CD8-positive, alpha-beta memory T cell (primary cell): ENCODE results near the gene HEPN1. TPM values are rescaled to one million over a fixed set of nuclear protein-coding genes. Genes with fewer than 3 reads are reported as not detected.

ENCODE experiments used
- CTCF ChIA-PET: fragments of 350-600 bp; sonication (Branson Sonifier 250); formaldehyde crosslinking; loops from one replicate; lab custom pipeline; 2021; ENCODE audit warnings: antibody characterized with exemption; lab: Charles Lee
- POLR2A ChIA-PET: fragments of 350-600 bp; sonication (Branson Sonifier 250); formaldehyde crosslinking; loops from one replicate; lab custom pipeline; 2021; ENCODE audit warnings: antibody characterized with exemption; lab: Charles Lee
- DNase-seq, 5 donors: peaks; one replicate each; pipeline versions ENCODE4 v3.0.0 to v3.0.0-alpha.2; 2020 to 2022; ENCODE audit warnings: mixed read lengths in 1 of 5
- H3K27ac ChIP-seq: one replicate; pipeline ENCODE4 v1.7.0; 2013; ENCODE audit warnings: low read depth, mild to moderate bottlenecking, low read length, moderate library complexity
- H3K27me3 ChIP-seq: 2 replicates; pipeline ENCODE4 v1.7.0; 2013; ENCODE audit warnings: low read length, mild to moderate bottlenecking; ENCODE audit not compliant: insufficient read depth, poor library complexity, severe bottlenecking
- H3K36me3 ChIP-seq: 2 replicates; pipeline ENCODE4 v1.7.0; 2013; ENCODE audit warnings: mild to moderate bottlenecking, low read length, moderate library complexity; ENCODE audit not compliant: insufficient read depth
- H3K4me1 ChIP-seq: 2 replicates; pipeline ENCODE4 v1.7.0; 2013; ENCODE audit warnings: mild to moderate bottlenecking, low read length, moderate library complexity; ENCODE audit not compliant: insufficient read depth
- H3K4me3 ChIP-seq: 2 replicates; pipeline ENCODE4 v1.7.0; 2013; ENCODE audit warnings: mild to moderate bottlenecking, low read length
- H3K9me3 ChIP-seq: 2 replicates; pipeline ENCODE4 v1.7.0; 2013; ENCODE audit warnings: mild to moderate bottlenecking, low read length
- H3K27ac Mint-ChIP-seq, 8 donors: one replicate each; pipeline ENCODE4 v1.8.0; 2020 to 2021; ENCODE audit warnings: mixed read lengths in 8 of 8, mild to moderate bottlenecking in 6 of 8, inconsistent platforms in 3 of 8, moderate library complexity in 3 of 8
- H3K27me3 Mint-ChIP-seq, 2 donors: one replicate each; pipeline ENCODE4 v1.8.0; 2020 to 2021; ENCODE audit warnings: mixed read lengths in 2 of 2, mild to moderate bottlenecking in 1 of 2, moderate library complexity in 1 of 2
- H3K36me3 Mint-ChIP-seq, 3 donors: one replicate each; pipeline ENCODE4 v1.8.0; 2020 to 2021; ENCODE audit warnings: mixed read lengths in 3 of 3, inconsistent platforms in 1 of 3, mild to moderate bottlenecking in 1 of 3
- H3K4me1 Mint-ChIP-seq, 3 donors: one replicate each; pipeline ENCODE4 v1.8.0; 2020 to 2021; ENCODE audit warnings: mixed read lengths in 3 of 3, inconsistent platforms in 1 of 3, mild to moderate bottlenecking in 1 of 3
- H3K4me3 Mint-ChIP-seq, 7 donors: one replicate each; pipeline ENCODE4 v1.8.0; 2020 to 2021; ENCODE audit warnings: mixed read lengths in 7 of 7, mild to moderate bottlenecking in 6 of 7, moderate library complexity in 4 of 7, inconsistent platforms in 2 of 7
- H3K9me3 Mint-ChIP-seq, 5 donors: one replicate each; pipeline ENCODE4 v1.8.0; 2020 to 2022; ENCODE audit warnings: mixed read lengths in 5 of 5, mild to moderate bottlenecking in 3 of 5, moderate library complexity in 2 of 5, inconsistent platforms in 1 of 5
- polyA plus RNA-seq: library from polyadenylated mRNA; unstranded; fragments of 300-500 nt; fragmentation: Illumina TruSeq; gene quantifications from one replicate; pipeline ENCODE4 v1.2.3, GENCODE V29; 2021
- total RNA-seq, 2 experiments: library from RNA; stranded (reverse); gene quantifications; one replicate each; pipeline ENCODE4 v1.2.3, GENCODE V29; 2021

Gene HEPN1
- total and polyA plus RNA-seq, 3 experiments from 2014 or later: not detected

DNA sequence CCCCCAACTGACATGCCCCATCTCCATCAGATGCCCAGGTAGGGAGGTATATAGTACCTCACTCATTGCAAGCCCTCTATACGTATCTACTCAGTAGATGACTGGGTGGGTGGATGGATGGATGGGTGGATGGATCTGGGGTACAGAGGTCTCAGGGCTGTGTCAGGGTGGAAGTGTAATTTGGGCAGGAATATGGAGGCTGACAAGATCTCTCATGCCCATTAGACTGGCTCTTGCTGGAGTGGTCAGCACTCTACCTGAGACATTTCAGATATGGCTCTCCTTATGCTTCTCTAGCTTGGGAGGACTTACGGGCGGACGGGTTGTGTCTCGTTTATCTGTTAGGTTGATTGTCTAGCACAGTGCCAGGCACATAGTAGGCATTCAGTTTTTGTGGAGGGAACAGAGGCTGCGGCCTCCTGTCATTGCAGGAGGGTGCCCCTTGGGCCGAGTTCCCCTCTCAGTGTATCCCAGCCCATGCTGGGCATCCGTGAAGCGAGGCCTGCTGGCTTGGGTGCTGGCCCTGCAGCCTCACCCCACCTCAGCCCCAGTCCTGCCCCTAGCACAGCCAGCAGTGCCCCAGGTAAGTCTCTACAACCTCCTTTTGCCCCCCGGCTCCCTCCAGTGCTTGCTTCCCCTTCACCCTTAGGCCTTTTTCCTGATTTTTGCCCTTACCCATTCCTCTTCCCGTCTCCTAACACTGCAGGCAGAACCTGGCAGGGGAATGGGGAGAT lies 40.1 kb upstream of the HEPN1 start:
- POLR2A ChIA-PET: no interaction called here
- H3K4me3 Mint-ChIP-seq: peak overlapping the region in 4 of 7 donors; percentile 12 to 58 (median 36)
- peaks cover 0 to 2% (median 0%) of the 10 kb centered on the region in 3 donors for H3K36me3 Mint-ChIP-seq
- no peaks in the 10 kb centered on the region for H3K9me3 ChIP-seq
- peaks cover 14 to 26% (median 21%) of the 10 kb centered on the region in 3 donors for H3K4me1 Mint-ChIP-seq
- peaks cover 16% of the 10 kb centered on the region for H3K4me1 ChIP-seq
- peak overlapping the region in 1 of 8 donors; percentile 76 for H3K27ac Mint-ChIP-seq
- no peaks in the 10 kb centered on the region for H3K9me3 Mint-ChIP-seq
- no peak overlapping the region for H3K4me3 ChIP-seq
- DNase-seq: no peak
- H3K27me3 ChIP-seq: peaks cover 3% of the 10 kb centered on the region
- H3K36me3 ChIP-seq: no peaks in the 10 kb centered on the region
- CTCF ChIA-PET: interaction anchor here (1.3 to 2.9 kb wide), 3 partner anchors 12 to 264 kb away, joined by 3 to 21 read pairs (median 5); partner anchors contain the start of gene HEPN1
- H3K27ac ChIP-seq: no peak overlapping the region
- peaks cover 11 to 16% of the 10 kb centered on the region in 2 donors for H3K27me3 Mint-ChIP-seq

DNA sequence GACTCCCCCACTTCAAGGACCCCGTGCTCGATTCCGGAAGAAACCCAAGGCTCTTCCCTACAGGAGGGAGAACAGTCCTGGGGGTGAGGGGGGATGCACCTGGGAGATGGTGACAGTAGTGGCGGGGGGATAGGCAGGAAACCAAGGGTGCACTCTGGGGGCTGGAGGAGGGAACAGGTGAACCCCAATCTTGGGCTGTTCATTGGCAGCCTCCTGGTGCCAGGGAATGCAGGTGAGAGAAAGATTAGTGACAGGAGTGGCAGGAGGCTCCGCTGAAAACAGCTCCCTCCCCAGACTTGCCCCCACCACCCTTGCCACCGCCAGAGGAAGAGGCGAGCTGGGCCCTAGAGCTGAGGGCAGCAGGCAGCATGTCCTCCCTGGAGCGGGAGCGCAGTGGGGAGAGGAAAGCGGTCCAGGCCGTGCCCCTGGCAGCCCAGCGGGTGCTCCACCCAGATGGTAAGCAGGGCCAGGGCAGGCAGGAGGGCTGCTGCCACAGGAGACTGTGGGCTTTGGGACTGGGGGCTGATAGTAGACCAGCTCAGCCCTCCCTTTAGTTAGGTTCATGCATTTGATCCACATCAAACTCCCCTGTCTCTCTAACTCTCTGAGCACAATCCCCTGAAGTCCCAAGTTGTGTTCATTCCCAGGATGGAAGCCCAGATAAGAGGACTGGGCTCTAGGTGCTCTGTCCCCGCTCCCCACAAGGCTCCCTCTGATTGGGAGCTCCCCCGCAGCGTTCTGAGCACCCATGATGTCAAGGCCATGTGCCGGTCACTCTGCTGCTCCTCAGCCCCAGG lies 39.4 kb upstream of the HEPN1 start:
- H3K4me1 ChIP-seq: peaks cover 16% of the 10 kb centered on the region
- Mint-ChIP-seq H3K36me3 (peaks cover 0 to 2% (median 0%) of the 10 kb centered on the region in 3 donors), H3K27me3 (peaks cover 8 to 9% of the 10 kb centered on the region in 2 donors), H3K27ac (peak overlapping the region in 1 of 8 donors; percentile 4), H3K4me1 (peaks cover 14 to 26% (median 21%) of the 10 kb centered on the region in 3 donors), H3K9me3 (no peaks in the 10 kb centered on the region), H3K4me3 (peak overlapping the region in 1 of 7 donors; percentile 22)
- ChIA-PET POLR2A (no interaction called here), CTCF (interaction anchor here (0.8 to 0.9 kb wide), 2 partner anchors 14 to 74 kb away, joined by 3 read pairs; partner anchors contain the start of gene CCDC15)
- H3K27me3 ChIP-seq: peaks cover 3% of the 10 kb centered on the region
- no peak overlapping the region for H3K27ac ChIP-seq
- H3K4me3 ChIP-seq: no peak overlapping the region
- peak in 1 of 5 donors; percentile 25 for DNase-seq
- H3K9me3 ChIP-seq: no peaks in the 10 kb centered on the region
- H3K36me3 ChIP-seq: no peaks in the 10 kb centered on the region

DNA sequence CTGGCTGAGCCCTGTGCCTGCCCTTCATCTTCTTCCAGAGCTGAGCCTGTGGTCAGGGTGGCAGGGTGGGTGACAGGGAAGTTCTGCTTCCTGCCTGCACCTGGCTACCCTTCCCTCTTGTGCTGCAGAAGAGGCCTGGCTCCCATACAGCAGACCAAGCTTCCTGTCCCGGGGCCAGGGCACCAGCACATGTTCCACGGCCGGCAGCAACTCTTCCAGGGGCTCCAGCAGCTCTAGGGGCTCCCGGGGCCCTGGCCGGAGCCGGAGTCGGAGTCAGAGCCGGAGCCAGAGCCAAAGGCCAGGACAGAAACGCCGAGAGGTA lies 38.8 kb upstream of the HEPN1 start:
- Histone ChIP-seq H3K27me3 (peaks cover 4% of the 10 kb centered on the region), H3K4me1 (peaks cover 16% of the 10 kb centered on the region), H3K4me3 (no peak overlapping the region), H3K27ac (no peak overlapping the region), H3K9me3 (no peaks in the 10 kb centered on the region), H3K36me3 (no peaks in the 10 kb centered on the region)
- Mint-ChIP-seq H3K27ac (no peak overlapping the region), H3K27me3 (peaks cover 8 to 9% of the 10 kb centered on the region in 2 donors), H3K9me3 (no peaks in the 10 kb centered on the region), H3K4me1 (peaks cover 14 to 26% (median 21%) of the 10 kb centered on the region in 3 donors), H3K36me3 (peaks cover 0 to 2% (median 0%) of the 10 kb centered on the region in 3 donors), H3K4me3 (no peak overlapping the region)
- ChIA-PET POLR2A (no interaction called here), CTCF (interaction anchor here (0.8 to 0.9 kb wide), 2 partner anchors 14 to 74 kb away, joined by 3 read pairs; partner anchors contain the start of gene CCDC15)
- peak in 1 of 5 donors; percentile 14 for DNase-seq

DNA sequence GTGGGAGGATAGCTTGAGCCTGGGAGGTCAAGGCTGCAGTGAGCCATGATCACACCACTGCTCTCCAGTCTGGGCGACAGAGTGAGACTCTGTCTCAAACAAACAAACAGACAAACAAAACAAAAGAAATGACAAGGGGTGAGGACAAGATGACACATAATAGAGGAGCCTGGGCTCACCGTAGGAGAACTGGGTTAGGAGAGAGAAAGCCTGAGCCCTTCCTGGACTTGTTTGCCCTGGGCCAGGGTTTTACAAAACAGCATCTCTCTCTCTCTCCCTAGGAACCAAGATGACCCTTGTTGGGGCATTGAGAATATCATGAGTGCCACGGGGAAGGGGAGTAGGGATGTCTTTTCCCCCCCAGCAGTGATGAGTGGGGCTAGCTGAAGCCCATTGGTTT lies 38.1 kb upstream of the HEPN1 start:
- CTCF ChIA-PET: no interaction called here
- Histone ChIP-seq H3K36me3 (no peaks in the 10 kb centered on the region), H3K4me1 (peaks cover 10% of the 10 kb centered on the region), H3K4me3 (no peak overlapping the region), H3K9me3 (no peaks in the 10 kb centered on the region), H3K27me3 (peaks cover 4% of the 10 kb centered on the region), H3K27ac (no peak overlapping the region)
- Mint-ChIP-seq H3K27ac (peak overlapping the region in 1 of 8 donors; percentile 61), H3K36me3 (peaks cover 0 to 2% (median 0%) of the 10 kb centered on the region in 3 donors), H3K27me3 (peaks cover 3 to 6% of the 10 kb centered on the region in 2 donors), H3K4me1 (peaks cover 11 to 21% (median 20%) of the 10 kb centered on the region in 3 donors), H3K9me3 (no peaks in the 10 kb centered on the region), H3K4me3 (no peak overlapping the region)
- DNase-seq: peak in 1 of 5 donors; percentile 1
- POLR2A ChIA-PET: no interaction called here

DNA sequence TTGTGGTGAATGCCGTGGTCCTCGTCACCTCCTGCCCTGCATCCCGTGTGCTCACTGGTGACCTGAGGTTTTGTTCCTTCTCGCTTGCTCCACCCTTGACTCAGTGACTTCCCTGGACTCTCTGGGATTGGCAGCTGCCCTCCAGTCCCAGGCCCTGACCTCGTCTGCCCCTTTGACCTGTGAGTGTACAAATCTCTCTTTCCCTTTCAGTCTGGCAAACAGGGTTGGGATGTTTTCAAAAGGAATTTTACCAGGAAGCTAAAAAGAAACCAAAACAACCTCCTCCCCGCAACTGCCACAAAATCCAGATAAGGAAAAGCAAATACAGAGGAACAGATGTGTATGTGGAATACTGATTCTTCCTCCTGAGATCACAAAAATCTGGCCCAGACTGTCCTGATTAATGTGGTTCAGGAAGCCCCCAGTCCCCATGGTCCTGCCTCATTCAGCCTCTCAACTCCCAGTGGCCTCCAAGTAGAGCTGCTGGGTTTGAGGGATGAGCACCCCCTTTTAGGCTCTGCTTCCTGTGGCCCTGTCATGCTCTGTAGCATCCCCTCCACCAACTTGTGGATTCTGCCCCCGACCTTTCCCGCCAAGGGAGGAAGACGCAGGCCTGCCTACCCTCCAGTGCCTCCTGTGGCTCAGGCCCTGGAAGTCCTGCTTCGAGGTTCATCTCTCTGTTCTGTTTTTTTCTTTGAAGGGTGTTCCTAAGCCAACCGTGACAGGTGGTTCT lies 36.5 kb upstream of the HEPN1 start:
- Histone ChIP-seq H3K27me3 (peaks cover 4% of the 10 kb centered on the region), H3K36me3 (no peaks in the 10 kb centered on the region), H3K4me3 (no peak overlapping the region), H3K9me3 (no peaks in the 10 kb centered on the region), H3K27ac (no peak overlapping the region), H3K4me1 (no peaks in the 10 kb centered on the region)
- Mint-ChIP-seq H3K36me3 (no peaks in the 10 kb centered on the region), H3K4me3 (peak overlapping the region in 1 of 7 donors; percentile 15), H3K27me3 (peaks cover 4 to 20% of the 10 kb centered on the region in 2 donors), H3K27ac (no peak overlapping the region), H3K9me3 (no peaks in the 10 kb centered on the region), H3K4me1 (peaks cover 2 to 11% (median 7%) of the 10 kb centered on the region in 3 donors)
- CTCF ChIA-PET: no interaction called here
- DNase-seq: peak in 1 of 5 donors; percentile 8
- POLR2A ChIA-PET: no interaction called here

DNA sequence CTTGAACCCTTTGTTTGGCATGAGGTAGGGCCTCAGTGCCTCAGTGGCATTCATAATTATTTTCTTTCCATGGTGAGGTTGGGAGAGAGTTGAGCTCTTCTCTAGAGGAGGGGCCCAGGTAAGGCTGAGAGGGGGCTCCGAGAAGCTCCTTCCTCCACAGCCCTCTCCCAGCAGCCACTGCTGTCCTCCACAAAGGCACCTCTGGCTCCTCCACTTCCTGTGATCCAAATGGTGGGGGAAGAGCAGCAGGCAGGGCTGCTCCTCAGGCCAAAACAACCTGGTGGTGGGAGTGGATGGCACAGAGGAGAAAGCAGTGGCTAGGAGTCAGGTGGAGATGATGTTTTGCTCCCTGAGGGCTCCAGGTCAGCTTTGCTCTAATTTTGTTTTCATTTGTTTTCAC lies 34.7 kb upstream of the HEPN1 start:
- Histone ChIP-seq H3K4me1 (no peaks in the 10 kb centered on the region), H3K4me3 (no peak overlapping the region), H3K36me3 (no peaks in the 10 kb centered on the region), H3K9me3 (no peaks in the 10 kb centered on the region), H3K27ac (no peak overlapping the region), H3K27me3 (peaks cover 4% of the 10 kb centered on the region)
- peaks cover 4 to 30% of the 10 kb centered on the region in 2 donors for H3K27me3 Mint-ChIP-seq
- peak overlapping the region in 1 of 8 donors; percentile 79 for H3K27ac Mint-ChIP-seq
- DNase-seq: no peak
- H3K36me3 Mint-ChIP-seq: no peaks in the 10 kb centered on the region
- POLR2A ChIA-PET: no interaction called here
- no peaks in the 10 kb centered on the region for H3K9me3 Mint-ChIP-seq
- no peak overlapping the region for H3K4me3 Mint-ChIP-seq
- H3K4me1 Mint-ChIP-seq: no peaks in the 10 kb centered on the region
- CTCF ChIA-PET: interaction anchor here (1.3 kb wide), 1 partner anchor 8 kb away, joined by 5 read pairs; no protein-coding TSS in a partner anchor

DNA sequence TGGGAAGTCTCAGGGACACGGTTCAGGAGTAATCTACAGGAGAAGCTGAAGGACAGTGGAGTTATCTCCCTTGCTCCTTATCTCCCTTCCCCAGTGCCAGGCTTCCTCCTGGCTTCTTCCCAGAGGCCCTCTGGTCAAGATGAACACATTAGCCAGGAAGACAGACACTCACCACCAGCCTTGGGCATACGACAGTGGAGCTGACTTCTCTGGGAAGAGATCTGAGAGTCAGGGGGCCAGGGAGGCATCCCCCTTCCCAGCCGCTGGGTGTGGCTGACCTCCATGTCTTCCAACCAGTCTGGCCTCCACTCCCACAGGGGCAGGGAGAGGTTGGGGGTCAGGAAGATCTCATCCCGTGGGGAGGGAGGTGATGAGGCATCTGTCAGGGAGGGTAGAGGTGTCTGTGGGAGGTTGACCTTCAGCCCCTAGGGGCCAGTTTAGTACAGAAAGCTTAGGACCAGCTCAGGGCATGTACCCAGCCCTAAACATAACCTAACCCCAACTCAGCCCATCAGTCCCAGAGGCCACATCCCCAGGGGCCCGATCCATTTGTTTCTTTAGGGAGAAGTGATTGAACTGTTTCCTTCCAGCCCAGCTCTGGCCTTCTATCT lies 34.1 kb upstream of the HEPN1 start:
- Mint-ChIP-seq H3K27me3 (peaks cover 4 to 30% of the 10 kb centered on the region in 2 donors), H3K9me3 (no peaks in the 10 kb centered on the region), H3K27ac (no peak overlapping the region), H3K4me3 (no peak overlapping the region), H3K4me1 (no peaks in the 10 kb centered on the region), H3K36me3 (no peaks in the 10 kb centered on the region)
- no peaks in the 10 kb centered on the region for H3K9me3 ChIP-seq
- peaks cover 4% of the 10 kb centered on the region for H3K27me3 ChIP-seq
- DNase-seq: no peak
- H3K27ac ChIP-seq: no peak overlapping the region
- no peaks in the 10 kb centered on the region for H3K4me1 ChIP-seq
- CTCF ChIA-PET: interaction anchor here (0.8 to 1.3 kb wide), 2 partner anchors 9 to 92 kb away, joined by 3 to 5 read pairs; no protein-coding TSS in a partner anchor
- POLR2A ChIA-PET: no interaction called here
- H3K4me3 ChIP-seq: no peak overlapping the region
- no peaks in the 10 kb centered on the region for H3K36me3 ChIP-seq
